Choroid plexus epithelial cell (primary cell): Measurements from ENCODE around the gene TMEM150C.
A peak's percentile ranks its signal among the peaks of the same experiment; 100 is the strongest.
"Not testable (repeated sequence)": the region's sequence is repeated elsewhere in the genome, so short reads cannot be mapped to it uniquely, and the experiment has no call there.

Experiments used
- DNase-seq: peaks from one replicate; pipeline ENCODE4 v3.0.0-alpha.2; 2010; ENCODE audit warnings: low read depth
- H3K4me3 ChIP-seq: 2 replicates; pipeline ENCODE4 v1.5.1; 2011; ENCODE audit warnings: low read depth, mild to moderate bottlenecking, control low read depth, low read length, moderate library complexity
- TF ChIP-seq, protein P1 (sequence below): conservative IDR thresholded peaks from 2 replicates; pipeline ENCODE4 v1.5.1; 2011; ENCODE audit warnings: low read depth, mild to moderate bottlenecking, control low read depth, inconsistent platforms, low read length, moderate library complexity

Gene TMEM150C

DNA sequence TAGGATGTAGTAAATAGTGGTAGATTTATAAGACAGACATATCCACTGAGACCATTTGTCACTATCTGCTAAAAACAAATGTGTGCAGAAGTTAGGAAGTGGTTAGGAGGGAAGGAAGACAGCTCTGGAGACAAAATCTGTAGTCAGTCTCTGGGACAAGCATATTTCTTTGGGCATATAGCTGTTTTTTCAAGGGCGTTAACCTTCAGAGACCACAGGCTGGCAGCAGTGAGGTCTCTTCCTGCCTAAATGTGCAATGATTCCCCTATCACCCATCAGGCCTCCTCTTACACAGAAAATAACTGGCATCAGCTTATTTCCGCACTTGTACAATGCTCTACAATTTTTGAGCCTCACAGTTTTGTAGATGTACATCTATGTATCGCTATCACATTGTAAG lies 6.5 kb downstream of the TMEM150C start:
- H3K4me3 ChIP-seq, result no peak overlapping the region
- DNase-seq, result no peak
- TF ChIP-seq, protein P1, sequence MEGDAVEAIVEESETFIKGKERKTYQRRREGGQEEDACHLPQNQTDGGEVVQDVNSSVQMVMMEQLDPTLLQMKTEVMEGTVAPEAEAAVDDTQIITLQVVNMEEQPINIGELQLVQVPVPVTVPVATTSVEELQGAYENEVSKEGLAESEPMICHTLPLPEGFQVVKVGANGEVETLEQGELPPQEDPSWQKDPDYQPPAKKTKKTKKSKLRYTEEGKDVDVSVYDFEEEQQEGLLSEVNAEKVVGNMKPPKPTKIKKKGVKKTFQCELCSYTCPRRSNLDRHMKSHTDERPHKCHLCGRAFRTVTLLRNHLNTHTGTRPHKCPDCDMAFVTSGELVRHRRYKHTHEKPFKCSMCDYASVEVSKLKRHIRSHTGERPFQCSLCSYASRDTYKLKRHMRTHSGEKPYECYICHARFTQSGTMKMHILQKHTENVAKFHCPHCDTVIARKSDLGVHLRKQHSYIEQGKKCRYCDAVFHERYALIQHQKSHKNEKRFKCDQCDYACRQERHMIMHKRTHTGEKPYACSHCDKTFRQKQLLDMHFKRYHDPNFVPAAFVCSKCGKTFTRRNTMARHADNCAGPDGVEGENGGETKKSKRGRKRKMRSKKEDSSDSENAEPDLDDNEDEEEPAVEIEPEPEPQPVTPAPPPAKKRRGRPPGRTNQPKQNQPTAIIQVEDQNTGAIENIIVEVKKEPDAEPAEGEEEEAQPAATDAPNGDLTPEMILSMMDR, result no peak

DNA sequence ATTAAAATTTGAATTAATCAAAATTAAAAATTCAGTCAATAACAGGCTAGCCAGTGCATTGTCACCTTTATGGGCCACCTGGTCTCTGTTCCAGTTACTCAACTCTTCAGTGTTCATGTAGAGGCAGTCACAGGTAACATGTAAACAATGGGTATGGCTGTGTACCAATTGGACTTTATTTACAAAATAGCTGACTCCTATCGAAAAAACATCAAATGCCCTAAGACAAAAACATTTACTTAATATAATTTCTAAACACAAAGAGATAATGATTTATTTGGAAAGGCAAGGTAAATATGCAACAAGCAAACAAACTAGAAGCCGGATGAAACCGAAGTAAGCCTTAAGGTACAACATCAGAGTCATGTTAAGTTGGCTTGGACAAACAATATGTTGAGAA lies 8.8 kb downstream of the TMEM150C start:
- DNase-seq, result no peak

DNA sequence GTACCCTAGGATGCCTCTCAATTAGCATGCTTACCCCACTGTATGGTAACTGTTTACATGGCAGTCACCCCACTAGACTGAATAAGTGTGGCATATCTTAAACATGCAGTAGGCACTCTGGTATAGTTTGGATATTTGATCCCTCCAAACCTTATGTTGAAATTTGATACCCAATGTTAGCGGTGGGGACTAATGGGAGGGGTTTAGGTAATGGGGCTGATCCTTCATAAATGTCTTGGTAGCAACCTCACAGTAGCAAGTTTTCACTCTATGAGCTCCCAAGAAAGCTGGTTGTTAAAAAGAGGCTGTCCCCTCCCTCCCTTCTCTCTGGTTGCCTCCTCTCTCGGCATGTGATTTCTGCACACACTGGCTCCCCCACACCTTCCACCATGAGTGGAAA lies 10.1 kb downstream of the TMEM150C start:
- DNase-seq, result no peak
- TF ChIP-seq, protein P1, result no peak
- no peak overlapping the region for H3K4me3 ChIP-seq

More for the DNA sequence above, 8.8 kb downstream of the TMEM150C start:
- no peak overlapping the region for H3K4me3 ChIP-seq
- TF ChIP-seq, protein P1, result no peak

DNA sequence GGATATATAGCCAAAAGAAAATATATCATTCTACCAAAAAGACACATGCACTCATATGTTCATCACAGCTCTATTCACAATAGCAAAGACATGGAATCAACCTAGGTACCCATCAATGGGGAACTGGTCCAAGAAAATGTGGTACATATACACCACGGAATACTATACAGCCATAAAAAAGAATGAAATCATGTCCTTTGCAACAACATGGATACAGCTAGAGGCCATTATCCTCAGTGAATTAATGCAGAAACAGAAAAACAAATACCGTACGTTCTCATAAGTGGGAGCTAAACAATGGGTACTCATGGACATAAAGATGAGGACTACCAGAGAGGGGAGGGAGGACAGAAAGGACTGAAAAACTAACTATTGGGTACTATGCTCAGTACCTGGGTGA lies 13.9 kb downstream of the TMEM150C start:
- DNase-seq, H3K4me3 ChIP-seq: not testable (repeated sequence)

DNA sequence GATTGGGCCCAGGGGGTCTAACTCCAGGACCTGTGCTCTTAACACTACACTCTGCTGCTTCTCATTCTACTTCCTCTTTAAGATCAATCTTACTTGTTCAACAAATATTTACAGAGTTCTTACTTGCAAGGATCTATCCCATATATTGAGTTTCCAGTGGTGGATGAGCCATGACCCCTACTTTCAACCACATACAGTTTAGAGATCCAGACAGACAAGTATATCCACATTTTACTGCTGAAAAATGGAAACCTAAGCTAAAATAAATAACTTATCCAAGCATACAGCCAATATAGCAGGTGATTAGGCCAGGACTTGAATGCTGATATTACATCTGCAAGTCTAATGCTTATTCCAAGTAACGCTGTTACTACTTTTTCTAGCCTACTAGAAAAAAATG lies 18.7 kb downstream of the TMEM150C start:
- DNase-seq, result no peak
- no peak overlapping the region for H3K4me3 ChIP-seq
- TF ChIP-seq, protein P1, result no peak

DNA sequence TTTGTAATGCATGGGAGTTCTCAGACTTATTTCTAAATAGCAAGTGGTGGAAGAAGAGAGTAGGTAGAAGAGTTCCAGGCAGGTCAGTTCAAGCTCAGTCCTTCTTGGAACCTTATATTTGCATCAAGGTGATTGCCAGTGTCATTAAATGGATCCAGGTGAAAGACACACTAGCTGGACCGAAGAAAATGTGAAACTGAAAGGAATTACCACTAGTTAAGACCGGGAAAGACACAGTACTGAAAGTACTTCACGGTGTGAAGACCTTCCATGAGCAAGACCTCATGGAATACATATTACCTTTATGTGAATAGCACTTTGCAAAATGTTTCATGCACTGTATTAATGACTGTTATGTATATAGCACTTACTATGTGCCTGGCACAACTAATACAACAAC lies 19.1 kb downstream of the TMEM150C start:
- TF ChIP-seq, protein P1, result no peak
- DNase-seq, result no peak
- H3K4me3 ChIP-seq, result no peak overlapping the region

DNA sequence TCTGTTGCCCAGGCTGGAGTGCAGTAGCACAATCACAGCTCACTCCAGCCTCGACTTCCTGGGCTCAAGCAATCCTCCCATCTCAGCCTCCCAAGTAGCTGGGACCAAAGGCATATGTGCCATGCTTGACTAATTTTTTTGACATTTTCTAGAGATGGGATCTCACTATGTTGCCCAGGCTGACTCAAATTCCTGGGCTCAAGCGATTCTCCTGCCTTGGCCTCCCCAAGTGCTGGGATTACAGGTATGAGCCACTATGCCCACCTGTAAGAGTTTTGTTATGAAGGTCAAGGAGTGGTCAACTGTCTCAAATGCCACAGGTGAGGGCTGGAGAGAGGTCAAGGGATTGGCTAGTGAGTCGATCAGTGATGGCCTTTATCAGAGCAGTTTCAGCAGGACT lies 32.5 kb downstream of the TMEM150C start:
- no peak overlapping the region for H3K4me3 ChIP-seq
- DNase-seq, result no peak
- TF ChIP-seq, protein P1, result no peak

DNA sequence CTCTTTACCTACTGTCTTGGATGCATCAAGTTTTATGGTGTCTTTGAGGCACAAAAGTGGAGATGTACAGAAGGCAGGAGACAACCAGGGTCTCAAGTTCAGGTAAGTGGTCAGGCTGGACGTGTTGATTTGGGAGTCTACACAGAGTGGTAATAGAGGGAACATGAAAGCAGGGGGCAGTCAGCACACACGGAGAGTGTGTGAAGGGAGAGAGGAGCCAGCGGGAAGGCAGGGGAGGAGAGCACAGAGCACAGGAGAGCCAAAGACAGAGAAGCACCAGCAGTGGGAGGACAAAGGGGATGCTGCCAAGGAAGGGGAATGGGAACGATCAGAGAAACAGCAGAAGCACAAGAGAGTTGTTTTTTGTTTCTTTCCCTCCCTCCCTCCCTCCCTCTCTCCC lies 32.9 kb downstream of the TMEM150C start:
- no peak for DNase-seq
- no peak overlapping the region for H3K4me3 ChIP-seq
- TF ChIP-seq, protein P1, result peak; percentile 12
